ENCODE measurements around the gene ACADVL. TPM values are rescaled to one million over a fixed set of nuclear protein-coding genes. Genes with fewer than 3 reads are reported as not detected.
A peak's percentile ranks its signal among the peaks of the same experiment; 100 is the strongest.

The ACADVL gene
- total RNA-seq, 1 donor from 2014 or later, result 86.7 TPM

DNA sequence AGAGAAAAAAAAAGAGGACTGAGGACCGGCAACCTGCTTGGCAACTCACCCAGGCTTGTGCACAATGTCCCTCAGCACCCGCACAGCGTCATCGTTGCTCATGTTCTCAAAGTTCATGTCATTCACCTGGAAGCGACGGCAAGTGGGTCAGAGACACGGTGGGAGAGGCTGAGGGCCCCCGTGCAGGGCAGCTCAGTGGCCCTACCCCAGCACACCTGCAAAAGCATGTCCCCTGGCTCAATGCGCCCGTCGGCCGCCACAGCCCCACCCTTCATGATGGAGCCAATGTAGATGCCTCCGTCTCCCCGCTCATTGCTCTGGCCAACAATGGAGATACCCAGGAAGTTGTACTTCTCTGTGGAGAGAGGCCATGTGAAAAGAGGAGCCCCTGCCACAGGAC, 9.2 kb downstream of the ACADVL start:
- Histone ChIP-seq H3K36me3 (no peaks in the 10 kb centered on the region), H3K9ac (no peak overlapping the region), H3K27me3 (no peaks in the 10 kb centered on the region), H3K4me2 (no peak overlapping the region), H3K4me3 (no peak overlapping the region), H3K27ac (no peak overlapping the region), H3F3A (ENCODE audit: low read depth) (peaks cover 9% of the 10 kb centered on the region), H2AFZ (replicated peaks) (no peak overlapping the region), H3K9me3 (ENCODE audit: low read depth) (no peaks in the 10 kb centered on the region), H3K4me1 (peaks cover 13% of the 10 kb centered on the region), H3K79me2 (ENCODE audit: low read depth) (peaks cover 44% of the 10 kb centered on the region), H4K20me1 (ENCODE audit: low read depth) (peaks cover 65% of the 10 kb centered on the region)
- no peak overlapping the region for H3K4me3 Mint-ChIP-seq
- TF ChIP-seq EZH2phosphoT487 (IDR thresholded peaks at IDR 0.05) (no peak), EZH2 (IDR thresholded peaks at IDR 0.05) (no peak)
- TF ChIP-seq, protein P1, sequence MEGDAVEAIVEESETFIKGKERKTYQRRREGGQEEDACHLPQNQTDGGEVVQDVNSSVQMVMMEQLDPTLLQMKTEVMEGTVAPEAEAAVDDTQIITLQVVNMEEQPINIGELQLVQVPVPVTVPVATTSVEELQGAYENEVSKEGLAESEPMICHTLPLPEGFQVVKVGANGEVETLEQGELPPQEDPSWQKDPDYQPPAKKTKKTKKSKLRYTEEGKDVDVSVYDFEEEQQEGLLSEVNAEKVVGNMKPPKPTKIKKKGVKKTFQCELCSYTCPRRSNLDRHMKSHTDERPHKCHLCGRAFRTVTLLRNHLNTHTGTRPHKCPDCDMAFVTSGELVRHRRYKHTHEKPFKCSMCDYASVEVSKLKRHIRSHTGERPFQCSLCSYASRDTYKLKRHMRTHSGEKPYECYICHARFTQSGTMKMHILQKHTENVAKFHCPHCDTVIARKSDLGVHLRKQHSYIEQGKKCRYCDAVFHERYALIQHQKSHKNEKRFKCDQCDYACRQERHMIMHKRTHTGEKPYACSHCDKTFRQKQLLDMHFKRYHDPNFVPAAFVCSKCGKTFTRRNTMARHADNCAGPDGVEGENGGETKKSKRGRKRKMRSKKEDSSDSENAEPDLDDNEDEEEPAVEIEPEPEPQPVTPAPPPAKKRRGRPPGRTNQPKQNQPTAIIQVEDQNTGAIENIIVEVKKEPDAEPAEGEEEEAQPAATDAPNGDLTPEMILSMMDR (IDR thresholded peaks at IDR 0.05), result no peak
- DNase-seq (ENCODE audit: low spot score), result no peak
- peaks cover 16% of the 10 kb centered on the region for H3K4me1 Mint-ChIP-seq
- peaks cover 33% of the 10 kb centered on the region for H3K36me3 Mint-ChIP-seq
- H3K27me3 Mint-ChIP-seq (ENCODE audit: insufficient read depth, low read depth), result peaks cover 9% of the 10 kb centered on the region
- no peaks in the 10 kb centered on the region for H3K9me3 Mint-ChIP-seq
- H3K27ac Mint-ChIP-seq, result no peak overlapping the region

DNA sequence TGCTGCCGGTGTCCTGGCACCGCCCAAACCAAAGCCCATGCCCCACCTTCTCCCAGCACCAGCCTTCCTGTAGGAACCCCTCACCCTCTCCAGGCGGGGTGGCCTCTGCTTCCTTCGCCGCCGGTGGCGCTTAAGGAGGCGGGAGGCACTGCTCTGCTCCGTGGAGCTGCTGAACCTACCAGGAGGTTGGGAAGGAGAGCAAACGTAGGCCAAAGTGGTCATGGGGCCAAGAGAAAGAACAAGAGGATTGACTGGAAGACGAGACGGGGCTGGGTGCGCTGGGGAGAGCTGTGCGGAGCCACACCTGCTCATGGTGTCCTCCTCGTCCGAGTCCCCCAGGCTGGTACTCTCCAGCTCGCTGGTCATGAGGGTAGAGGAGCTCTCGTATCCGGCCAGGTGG, 9.8 kb downstream of the ACADVL start:
- Histone ChIP-seq H3K27me3 (no peaks in the 10 kb centered on the region), H3K4me3 (no peak overlapping the region), H3K36me3 (no peaks in the 10 kb centered on the region), H3K9ac (no peak overlapping the region), H3K79me2 (ENCODE audit: low read depth) (peaks cover 47% of the 10 kb centered on the region), H3F3A (ENCODE audit: low read depth) (peaks cover 13% of the 10 kb centered on the region), H3K9me3 (ENCODE audit: low read depth) (no peaks in the 10 kb centered on the region), H3K4me1 (peaks cover 13% of the 10 kb centered on the region), H2AFZ (replicated peaks) (no peak overlapping the region), H3K4me2 (no peak overlapping the region), H4K20me1 (ENCODE audit: low read depth) (peaks cover 65% of the 10 kb centered on the region), H3K27ac (no peak overlapping the region)
- Mint-ChIP-seq H3K9me3 (no peaks in the 10 kb centered on the region), H3K36me3 (peaks cover 31% of the 10 kb centered on the region), H3K27me3 (ENCODE audit: insufficient read depth, low read depth) (peaks cover 8% of the 10 kb centered on the region), H3K4me1 (peaks cover 16% of the 10 kb centered on the region), H3K4me3 (no peak overlapping the region), H3K27ac (no peak overlapping the region)
- no peak for DNase-seq (ENCODE audit: low spot score)
- TF ChIP-seq EZH2phosphoT487 (IDR thresholded peaks at IDR 0.05) (no peak), EZH2 (IDR thresholded peaks at IDR 0.05) (no peak)
- TF ChIP-seq, protein P1 (IDR thresholded peaks at IDR 0.05), result no peak

DNA sequence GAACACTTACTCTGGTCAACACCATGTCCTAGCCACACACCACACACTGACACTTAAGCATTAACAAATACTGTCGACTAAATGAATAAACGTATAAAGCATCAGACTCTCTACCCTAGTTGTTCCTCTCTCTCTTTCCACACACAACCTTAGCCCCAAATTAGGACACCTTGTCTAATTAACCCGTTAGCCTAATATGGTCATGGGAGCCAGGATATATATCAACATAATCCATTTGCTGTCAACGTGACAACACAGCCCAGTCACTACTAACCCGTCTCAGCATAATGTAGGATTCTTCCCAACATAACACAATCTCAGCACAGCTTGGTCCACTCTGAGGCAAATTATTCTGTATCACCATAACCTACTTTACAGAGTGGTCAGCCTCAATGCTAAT, 12.4 kb downstream of the ACADVL start:
- Histone ChIP-seq H3F3A (ENCODE audit: low read depth) (peaks cover 40% of the 10 kb centered on the region), H3K27me3 (no peaks in the 10 kb centered on the region), H2AFZ (replicated peaks) (no peak overlapping the region), H3K27ac (no peak overlapping the region), H3K79me2 (ENCODE audit: low read depth) (peaks cover 69% of the 10 kb centered on the region), H3K9me3 (ENCODE audit: low read depth) (no peaks in the 10 kb centered on the region), H3K4me3 (peak overlapping the region; percentile 84), H3K36me3 (no peaks in the 10 kb centered on the region), H3K4me1 (peaks cover 13% of the 10 kb centered on the region), H3K9ac (no peak overlapping the region), H3K4me2 (peak overlapping the region; percentile 99), H4K20me1 (ENCODE audit: low read depth) (peaks cover 70% of the 10 kb centered on the region)
- peaks cover 9% of the 10 kb centered on the region for H3K27me3 Mint-ChIP-seq (ENCODE audit: insufficient read depth, low read depth)
- H3K27ac Mint-ChIP-seq, result no peak overlapping the region
- no peaks in the 10 kb centered on the region for H3K9me3 Mint-ChIP-seq
- DNase-seq (ENCODE audit: low spot score), result no peak
- H3K4me1 Mint-ChIP-seq, result peaks cover 30% of the 10 kb centered on the region
- H3K36me3 Mint-ChIP-seq, result peaks cover 44% of the 10 kb centered on the region
- peak overlapping the region; percentile 100 for H3K4me3 Mint-ChIP-seq
- no peak for TF ChIP-seq EZH2 (IDR thresholded peaks at IDR 0.05)
- TF ChIP-seq, protein P1 (IDR thresholded peaks at IDR 0.05), result no peak
- no peak for TF ChIP-seq EZH2phosphoT487 (IDR thresholded peaks at IDR 0.05)
